T-cell (primary cell): ENCODE measurements around the gene TMEM116. TPM values are rescaled to one million over a fixed set of nuclear protein-coding genes. Genes with fewer than 3 reads are reported as not detected.
A peak's percentile ranks its signal among the peaks of the same experiment; 100 is the strongest.
"Not testable (repeated sequence)": the region's sequence is repeated elsewhere in the genome, so short reads cannot be mapped to it uniquely, and the experiment has no call there.

ENCODE experiments used
- ATAC-seq, 4 experiments: fragments of 200-7000 bp in 3 of 4; fragments of 150-1000 bp in 1 of 4; cut with Tn5 transposase; replicated peaks in 1 of 4; 1 replicate in 3 of 4; 2 replicates in 1 of 4; pipeline ENCODE4 v1.10.0; 2021; ENCODE audit warnings: moderate library complexity in 3 of 4, mild to moderate bottlenecking in 2 of 4, moderate number of reproducible peaks in 1 of 4
- CTCF ChIA-PET, 2 donors: fragments of 300-600 bp; sonication (Branson Sonifier 250); formaldehyde crosslinking; loops; one replicate each; lab custom pipeline; 2022; ENCODE audit warnings: antibody characterized with exemption in 2 of 2; lab: Charles Lee
- POLR2A ChIA-PET, 2 donors: fragments of 300-600 bp; sonication (Branson Sonifier 250); formaldehyde crosslinking; loops; one replicate each; lab custom pipeline; 2022; ENCODE audit warnings: antibody characterized with exemption in 2 of 2; lab: Charles Lee
- DNase-seq, 35 experiments: peaks; one replicate each; pipeline versions ENCODE4 v3.0.0 to v3.0.0-alpha.2; 2013 to 2023
- H3K27ac ChIP-seq: one replicate; pipeline ENCODE4 v1.5.1; 2013; ENCODE audit warnings: low read length
- H3K27me3 ChIP-seq, 2 experiments: replicated peaks in 1 of 2; 1 replicate in 1 of 2; 2 replicates in 1 of 2; pipeline versions ENCODE4 v1.6.1 to v1.7.0; 2013; ENCODE audit warnings: low read length in 1 of 2, mixed read lengths in 1 of 2; ENCODE audit not compliant: control insufficient read depth in 2 of 2, insufficient read depth in 2 of 2; ENCODE audit errors: extremely low read depth in 1 of 2
- H3K36me3 ChIP-seq, 2 donors: 1 replicate in 1 of 2; 2 replicates in 1 of 2; pipeline versions ENCODE4 v1.6.1 to v1.7.0; 2013; ENCODE audit warnings: low read length in 1 of 2; ENCODE audit not compliant: control insufficient read depth in 2 of 2, insufficient read depth in 1 of 2; ENCODE audit errors: extremely low read depth in 1 of 2
- H3K4me1 ChIP-seq, 2 experiments: 1 replicate in 1 of 2; 2 replicates in 1 of 2; pipeline versions ENCODE4 v1.6.1 to v1.7.0; 2013; ENCODE audit warnings: low read length in 2 of 2, mixed read lengths in 1 of 2; ENCODE audit not compliant: insufficient read depth in 2 of 2, control insufficient read depth in 1 of 2; ENCODE audit errors: extremely low read depth in 1 of 2
- H3K4me3 ChIP-seq, 2 donors: 1 replicate in 1 of 2; 2 replicates in 1 of 2; pipeline versions ENCODE4 v1.5.1 to v1.7.0; 2013; ENCODE audit warnings: mild to moderate bottlenecking in 2 of 2, low read length in 1 of 2, moderate library complexity in 1 of 2; ENCODE audit not compliant: control insufficient read depth in 1 of 2; ENCODE audit errors: extremely low read depth in 1 of 2
- H3K9me3 ChIP-seq: 2 replicates; pipeline ENCODE4 v1.7.0; 2013
- H3K27ac Mint-ChIP-seq, 2 donors: one replicate each; pipeline ENCODE4 v1.8.0; 2020 to 2021; ENCODE audit warnings: mild to moderate bottlenecking in 2 of 2, mixed read lengths in 2 of 2
- H3K27me3 Mint-ChIP-seq, 2 donors: one replicate each; pipeline ENCODE4 v1.8.0; 2021 to 2022; ENCODE audit warnings: mixed read lengths in 2 of 2
- H3K36me3 Mint-ChIP-seq: one replicate; pipeline ENCODE4 v1.8.0; 2021; ENCODE audit warnings: mixed read lengths
- H3K4me1 Mint-ChIP-seq, 3 donors: one replicate each; pipeline ENCODE4 v1.8.0; 2020 to 2022; ENCODE audit warnings: mixed read lengths in 3 of 3, mild to moderate bottlenecking in 1 of 3
- H3K4me3 Mint-ChIP-seq, 3 donors: one replicate each; pipeline ENCODE4 v1.8.0; 2020 to 2022; ENCODE audit warnings: mild to moderate bottlenecking in 3 of 3, mixed read lengths in 3 of 3, moderate library complexity in 3 of 3
- H3K9me3 Mint-ChIP-seq, 3 donors: one replicate each; pipeline ENCODE4 v1.8.0; 2020 to 2022; ENCODE audit warnings: mixed read lengths in 3 of 3
- WGBS: methylation state at CpG from one replicate; pipeline ENCODE4 v1.1.5; 2013; ENCODE audit warnings: missing lambda C conversion rate; ENCODE audit not compliant: insufficient coverage; 5-methylcytosine and 5-hydroxymethylcytosine counted together
- total RNA-seq, 35 experiments: library from RNA in 6 of 35; stranded (reverse) in 6 of 35; fragments of 120-200 nt in 1 of 35; gene quantifications; one replicate each; pipeline versions ENCODE4 v1.2.1 to v1.2.4 and lab custom pipeline; 2013 to 2026

The TMEM116 gene
- total RNA-seq, 5 donors from 2014 or later (not counting 1 experiment from before 2014, with no cell fraction given), result 16.0 to 27.2 (median 25.8) TPM

- peaks cover 4 to 17% of the 10 kb centered on the region in 2 experiments for H3K4me1 ChIP-seq
- H3K4me3 ChIP-seq, H3K27me3 Mint-ChIP-seq, H3K27me3 ChIP-seq, H3K9me3 ChIP-seq, POLR2A ChIA-PET, H3K27ac ChIP-seq, H3K36me3 ChIP-seq: not testable (repeated sequence)
- Mint-ChIP-seq H3K4me3 (peak overlapping the region in 1 of 3 donors; percentile 19), H3K27ac (peak overlapping the region; percentile 69 to 79), H3K36me3 (peaks cover 28% of the 10 kb centered on the region), H3K4me1 (peaks cover 43 to 52% (median 44%) of the 10 kb centered on the region in 3 donors), H3K9me3 (peaks cover 0 to 13% (median 6%) of the 10 kb centered on the region in 3 donors)
- DNase-seq (peak in 1 of 35 experiments; percentile 38), ATAC-seq (peak; percentile 64 to 86 (median 78))
- CTCF ChIA-PET, result interaction anchor here in 1 of 2 donors (0.6 to 0.8 kb wide), 4 partner anchors 61 to 1375 kb away, joined by 3 to 7 read pairs (median 4); partner anchors contain the start of gene TMEM116
- no CpG with 5 or more reads among the region's 3 CpGs for WGBS
Observed at GRCh38 chr12:111950961-111951676, 61.8 kb downstream of the TMEM116 start.

GRCh38 chr12:111943929-111944328 is 69.0 kb downstream of the TMEM116 start:
- CTCF ChIA-PET, result interaction anchor here (0.7 to 3.8 kb wide), 5 partner anchors 70 to 107 kb away, joined by 3 to 60 read pairs (median 5); partner anchors contain the start of genes ERP29 (in 1 of the 2) and TMEM116 (in 1 of the 2)
- no peak overlapping the region for H3K27ac ChIP-seq
- Mint-ChIP-seq H3K27ac (no peak overlapping the region), H3K36me3 (peaks cover 3% of the 10 kb centered on the region), H3K9me3 (no peaks in the 10 kb centered on the region), H3K4me3 (no peak overlapping the region), H3K27me3 (no peaks in the 10 kb centered on the region), H3K4me1 (peaks cover 17 to 23% (median 22%) of the 10 kb centered on the region in 3 donors)
- POLR2A ChIA-PET, result interaction anchor here in 1 of 2 donors (1.3 kb wide), 1 partner anchor 69 kb away, joined by 9 read pairs; the partner anchor contains the start of genes ERP29 and TMEM116
- peaks cover 5 to 16% of the 10 kb centered on the region in 2 experiments for H3K4me1 ChIP-seq
- no peaks in the 10 kb centered on the region for H3K9me3 ChIP-seq
- H3K4me3 ChIP-seq, result no peak overlapping the region
- H3K27me3 ChIP-seq, result no peaks in the 10 kb centered on the region
- WGBS, result no CpG with 5 or more reads among the region's 1 CpG
- ATAC-seq (no peak), DNase-seq (no peak)
- peaks cover 0 to 2% of the 10 kb centered on the region in 2 donors for H3K36me3 ChIP-seq

GRCh38 chr12:111942557-111942956 is 70.4 kb downstream of the TMEM116 start:
- Histone ChIP-seq H3K4me3 (no peak overlapping the region), H3K27me3 (no peaks in the 10 kb centered on the region), H3K4me1 (peaks cover 5 to 10% of the 10 kb centered on the region in 2 experiments), H3K27ac (no peak overlapping the region), H3K36me3 (peaks cover 0 to 6% of the 10 kb centered on the region in 2 donors), H3K9me3 (no peaks in the 10 kb centered on the region)
- no peaks in the 10 kb centered on the region for H3K27me3 Mint-ChIP-seq
- ATAC-seq (no peak), DNase-seq (no peak)
- H3K4me1 Mint-ChIP-seq, result peaks cover 14 to 18% (median 15%) of the 10 kb centered on the region in 3 donors
- CTCF ChIA-PET, result interaction anchor here (0.5 to 0.6 kb wide), 2 partner anchors 48 to 118 kb away, joined by 4 to 7 read pairs; no protein-coding TSS in a partner anchor
- H3K9me3 Mint-ChIP-seq, result no peaks in the 10 kb centered on the region
- POLR2A ChIA-PET, result no interaction called here
- H3K4me3 Mint-ChIP-seq, result no peak overlapping the region
- H3K36me3 Mint-ChIP-seq, result peaks cover 3% of the 10 kb centered on the region
- 100% methylated on average over 2 of the region's 5 CpGs for WGBS
- no peak overlapping the region for H3K27ac Mint-ChIP-seq

GRCh38 chr12:111937429-111937828 is 75.5 kb downstream of the TMEM116 start:
- Mint-ChIP-seq H3K9me3 (no peaks in the 10 kb centered on the region), H3K4me3 (no peak overlapping the region), H3K27ac (no peak overlapping the region), H3K27me3 (no peaks in the 10 kb centered on the region), H3K36me3 (peaks cover 21% of the 10 kb centered on the region), H3K4me1 (peaks cover 0 to under 1% (median 0%) of the 10 kb centered on the region in 3 donors)
- no CpG with 5 or more reads among the region's 1 CpG for WGBS
- ATAC-seq (no peak), DNase-seq (no peak)
- no peaks in the 10 kb centered on the region for H3K4me1 ChIP-seq
- ChIA-PET CTCF (interaction anchor here (0.6 to 1.0 kb wide), 2 partner anchors 9 to 134 kb away, joined by 3 to 13 read pairs; no protein-coding TSS in a partner anchor), POLR2A (interaction anchor here in 1 of 2 donors (0.6 kb wide), 1 partner anchor 116 kb away, joined by 10 read pairs; no protein-coding TSS in a partner anchor)
- H3K27me3 ChIP-seq, result no peaks in the 10 kb centered on the region
- no peak overlapping the region for H3K27ac ChIP-seq
- peaks cover 3 to 28% of the 10 kb centered on the region in 2 donors for H3K36me3 ChIP-seq
- no peak overlapping the region for H3K4me3 ChIP-seq
- no peaks in the 10 kb centered on the region for H3K9me3 ChIP-seq

GRCh38 chr12:111936869-111937268 is 76.1 kb downstream of the TMEM116 start:
- POLR2A ChIA-PET, result interaction anchor here (0.6 kb wide), 2 partner anchors 116 to 119 kb away, joined by 4 to 10 read pairs; no protein-coding TSS in a partner anchor

GRCh38 chr12:111932241-111932640 is 80.7 kb downstream of the TMEM116 start:
- Mint-ChIP-seq H3K9me3 (no peaks in the 10 kb centered on the region), H3K4me3 (no peak overlapping the region), H3K27me3 (no peaks in the 10 kb centered on the region), H3K36me3 (peaks cover 48% of the 10 kb centered on the region), H3K4me1 (no peaks in the 10 kb centered on the region), H3K27ac (no peak overlapping the region)
- Histone ChIP-seq H3K27me3 (no peaks in the 10 kb centered on the region), H3K9me3 (no peaks in the 10 kb centered on the region), H3K36me3 (peaks cover 3 to 33% of the 10 kb centered on the region in 2 donors), H3K27ac (no peak overlapping the region), H3K4me1 (no peaks in the 10 kb centered on the region), H3K4me3 (no peak overlapping the region)
- DNase-seq (no peak), ATAC-seq (no peak)
- ChIA-PET CTCF (interaction anchor here in 1 of 2 donors (0.5 to 0.7 kb wide), 2 partner anchors 40 to 321 kb away, joined by 3 read pairs; no protein-coding TSS in a partner anchor), POLR2A (no interaction called here)
- 100% methylated on average over 2 of the region's 5 CpGs for WGBS

More at GRCh38 chr12:111936869-111937268, 76.1 kb downstream of the TMEM116 start:
- no peak overlapping the region for H3K4me3 ChIP-seq
- no peaks in the 10 kb centered on the region for H3K9me3 Mint-ChIP-seq
- H3K4me1 Mint-ChIP-seq, result no peaks in the 10 kb centered on the region
- H3K36me3 Mint-ChIP-seq, result peaks cover 26% of the 10 kb centered on the region
- H3K36me3 ChIP-seq, result peaks cover 3 to 34% of the 10 kb centered on the region in 2 donors
- no peaks in the 10 kb centered on the region for H3K27me3 ChIP-seq
- H3K27ac ChIP-seq, result no peak overlapping the region
- CTCF ChIA-PET, result interaction anchor here (0.6 to 1.0 kb wide), 4 partner anchors 9 to 135 kb away, joined by 3 to 13 read pairs (median 5); no protein-coding TSS in a partner anchor
- no peaks in the 10 kb centered on the region for H3K9me3 ChIP-seq
- ATAC-seq (no peak), DNase-seq (no peak)
- H3K4me1 ChIP-seq, result no peaks in the 10 kb centered on the region
- no peak overlapping the region for H3K27ac Mint-ChIP-seq
- H3K4me3 Mint-ChIP-seq, result no peak overlapping the region
- H3K27me3 Mint-ChIP-seq, result no peaks in the 10 kb centered on the region
